ENCODE results near the gene CD48.

GRCh38 chr1:160708801-160709200 lies 2.8 kb downstream of the CD48 start:
- TF ChIP-seq CTCF (optimal IDR thresholded peaks at IDR 0.05 in 1 of 3, IDR thresholded peaks at IDR 0.05 in 1 of 3, conservative IDR thresholded peaks at IDR 0.05 in 1 of 3; ENCODE audit: extremely low read depth in 1 of 3, insufficient read depth in 2 of 3, low read length in 3 of 3), result no peak
- TF ChIP-seq EZH2 (IDR thresholded peaks at IDR 0.05; ENCODE audit: low read length), result no peak

All from keratinocyte (primary cell).